AG04450 (cell line): ENCODE data around the gene GCN1. TPM values are rescaled to one million over a fixed set of nuclear protein-coding genes. Genes with fewer than 3 reads are reported as not detected.

ENCODE experiments used
- CTCF ChIA-PET: fragments of 300-600, 350-600 bp; formaldehyde crosslinking; extraction: SDS; loops from one replicate; lab custom pipeline; 2022; ENCODE audit warnings: antibody characterized with exemption, inconsistent platforms; lab: Charles Lee
- POLR2A ChIA-PET: fragments of 350-600 bp; formaldehyde crosslinking; extraction: SDS; loops from one replicate; lab custom pipeline; 2021; ENCODE audit warnings: antibody characterized with exemption, inconsistent platforms; lab: Yijun Ruan, JAX
- DNase-seq: peaks from one replicate; pipeline ENCODE4 v3.0.0-alpha.2; 2011; ENCODE audit warnings: low read depth, low spot score
- H3K27ac ChIP-seq: one replicate; pipeline ENCODE4 v1.5.1; 2012; ENCODE audit warnings: low read depth, low read length, control low read depth
- H3K27me3 ChIP-seq: one replicate; pipeline ENCODE4 v1.6.0; 2012; ENCODE audit warnings: low read length; ENCODE audit not compliant: control insufficient read depth, insufficient read depth
- H3K4me3 ChIP-seq: 2 replicates; pipeline ENCODE4 v1.5.1; 2011; ENCODE audit warnings: mild to moderate bottlenecking, low read depth, low read length, control low read depth
- H3K9me3 ChIP-seq: 2 replicates; pipeline ENCODE4 v1.5.1; 2012; ENCODE audit warnings: low read length; ENCODE audit not compliant: control insufficient read depth, insufficient read depth
- CTCF ChIP-seq: IDR thresholded peaks from 2 replicates; pipeline ENCODE4 v1.5.1; 2011; ENCODE audit warnings: low read depth, low read length, control low read depth, inconsistent platforms
- polyA plus RNA-seq: library from polyadenylated mRNA; depleted of rRNA; stranded (reverse); fragments of >200 nt; gene quantifications from 2 replicates; pipeline ENCODE4 v1.2.3, GENCODE V29; 2011

Gene GCN1
- polyA plus RNA-seq, 1 experiment: 44.5 TPM

DNA sequence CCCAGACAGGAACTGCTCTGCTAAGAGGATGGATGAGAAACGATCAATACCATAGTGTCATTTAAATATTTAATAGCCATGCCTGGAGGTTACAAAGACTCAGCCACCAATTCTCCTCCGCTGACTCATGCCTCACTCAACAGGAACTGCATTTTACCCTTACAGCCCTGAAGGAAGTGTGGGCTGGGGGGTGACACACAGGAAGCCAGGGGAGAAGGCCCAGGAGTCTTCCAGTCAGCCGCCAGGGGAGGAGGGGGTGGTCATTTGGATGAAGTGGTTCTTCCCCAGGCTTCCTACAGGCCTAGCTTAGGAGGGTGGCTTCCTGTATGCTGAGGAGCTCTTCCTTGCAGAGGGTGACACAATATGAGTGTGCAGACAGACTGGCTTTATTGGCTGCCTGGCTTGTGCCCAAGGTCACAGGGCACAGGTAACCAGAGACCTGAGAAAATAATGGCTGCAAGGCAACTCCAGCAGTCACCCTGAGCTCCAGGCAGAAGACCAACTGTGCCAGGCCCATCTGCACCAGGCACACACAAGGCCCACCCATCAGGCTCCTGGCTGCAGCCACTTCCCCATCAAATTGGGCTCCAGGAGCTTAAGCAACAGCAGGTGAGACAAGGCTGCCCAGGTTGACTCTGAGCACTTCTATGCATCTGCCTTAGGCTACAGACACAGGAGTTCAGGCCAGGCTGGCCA is 36.9 kb upstream of the GCN1 start:
- Histone ChIP-seq H3K27me3 (no peaks in the 10 kb centered on the region), H3K27ac (peak overlapping the region; percentile 99), H3K9me3 (no peaks in the 10 kb centered on the region), H3K4me3 (peak overlapping the region; percentile 40; the same call in 1 of the 2 replicates)
- peak; percentile 70 for DNase-seq
- TF ChIP-seq CTCF: peak; percentile 40
- CTCF ChIA-PET: interaction anchor here (2.1 to 15.6 kb wide), 4 partner anchors 8 to 34 kb away, joined by 9 to 685 read pairs (median 44); partner anchors contain the start of genes PXN and RPLP0
- POLR2A ChIA-PET: interaction anchor here (0.6 to 9.2 kb wide), 9 partner anchors 13 to 1250 kb away, joined by 3 to 245 read pairs (median 20); partner anchors contain the start of genes PXN, RAB35, RNU4-1 and RNU4-2

DNA sequence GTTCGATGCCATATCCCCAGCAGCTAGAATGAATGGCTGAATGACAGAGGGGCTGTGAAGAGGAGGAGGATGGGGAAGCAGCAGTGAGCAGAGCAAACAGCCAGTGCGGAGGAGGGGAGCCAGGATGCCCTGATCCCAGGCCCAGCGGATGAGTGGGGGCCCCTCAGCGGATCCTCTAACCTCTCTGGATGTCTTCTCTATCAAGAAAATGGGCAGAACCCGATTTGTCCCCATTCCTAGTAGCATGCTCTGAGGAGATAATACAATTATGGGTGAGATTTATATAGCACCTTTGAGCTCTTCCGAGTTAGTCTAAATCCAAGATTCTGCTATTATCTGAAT is 36.4 kb upstream of the GCN1 start:
- Histone ChIP-seq H3K4me3 (peak overlapping the region; percentile 40), H3K27ac (peak overlapping the region; percentile 99), H3K27me3 (no peaks in the 10 kb centered on the region), H3K9me3 (no peaks in the 10 kb centered on the region)
- TF ChIP-seq CTCF: no peak
- POLR2A ChIA-PET: interaction anchor here (0.6 to 9.2 kb wide), 9 partner anchors 14 to 1250 kb away, joined by 3 to 245 read pairs (median 20); partner anchors contain the start of genes PXN, RAB35, RNU4-1 and RNU4-2
- no peak for DNase-seq
- CTCF ChIA-PET: interaction anchor here (0.8 to 15.6 kb wide), 7 partner anchors 9 to 71 kb away, joined by 3 to 685 read pairs (median 9); partner anchors contain the start of genes PXN, RPLP0 and SIRT4

DNA sequence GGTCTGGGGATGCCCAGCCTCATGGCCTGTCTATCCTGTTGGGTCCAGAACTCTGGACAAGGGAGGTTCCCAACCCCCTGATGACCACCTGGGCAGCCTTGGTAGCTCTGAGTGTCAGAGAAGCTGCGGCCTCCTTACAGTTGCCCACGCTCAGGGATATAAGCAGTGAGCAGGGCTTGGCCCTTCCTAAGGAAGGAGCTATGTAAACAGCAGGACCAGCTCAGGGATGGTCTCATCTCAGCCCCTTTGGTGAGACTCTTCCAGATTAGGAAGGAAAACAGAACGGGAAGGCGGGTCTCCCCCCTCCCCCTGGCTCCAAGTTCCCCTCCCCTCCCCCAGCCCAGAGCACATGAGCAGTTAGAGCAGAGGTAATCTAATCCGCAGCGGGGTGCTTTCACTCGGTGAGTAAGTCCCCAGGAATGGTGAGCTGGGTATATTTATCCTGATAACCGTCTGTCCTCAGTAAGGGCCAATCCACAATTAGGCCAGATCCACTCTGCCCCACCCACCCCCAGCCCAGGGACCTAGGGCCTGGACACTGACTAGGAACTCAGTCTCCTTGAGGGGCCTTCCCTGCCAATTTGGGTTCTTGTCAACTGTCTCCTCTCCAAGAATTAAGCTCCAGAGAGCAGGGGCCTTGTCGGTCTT is 35.9 kb upstream of the GCN1 start:
- H3K27ac ChIP-seq: peak overlapping the region; percentile 99
- H3K4me3 ChIP-seq: peak overlapping the region; percentile 40
- no peak for TF ChIP-seq CTCF
- H3K9me3 ChIP-seq: no peaks in the 10 kb centered on the region
- H3K27me3 ChIP-seq: no peaks in the 10 kb centered on the region
- peak; percentile 94 for DNase-seq
- ChIA-PET CTCF (interaction anchor here (0.8 to 15.6 kb wide), 8 partner anchors 10 to 72 kb away, joined by 3 to 685 read pairs (median 16); partner anchors contain the start of genes PXN, RNU4-1, RNU4-2 and RPLP0), POLR2A (interaction anchor here (0.6 to 9.2 kb wide), 10 partner anchors 12 to 1251 kb away, joined by 3 to 245 read pairs (median 14); partner anchors contain the start of genes PXN, RAB35, RNU4-1 and RNU4-2)

- no peak for DNase-seq
- POLR2A ChIA-PET: interaction anchor here (1.0 to 9.2 kb wide), 7 partner anchors 13 to 87 kb away, joined by 3 to 245 read pairs (median 45); partner anchors contain the start of genes PXN, RNU4-1, RNU4-2 and RPLP0
Measured at GRCh38 chr12:120229487-120230325, 35.2 kb upstream of the GCN1 start.

More at GRCh38 chr12:120229487-120230325, 35.2 kb upstream of the GCN1 start:
- no peak for TF ChIP-seq CTCF
- CTCF ChIA-PET: interaction anchor here (0.8 to 15.6 kb wide), 13 partner anchors 9 to 72 kb away, joined by 3 to 685 read pairs (median 23); partner anchors contain the start of genes PXN, RNU4-1, RNU4-2 and RPLP0
- no peak overlapping the region for H3K4me3 ChIP-seq
- H3K27ac ChIP-seq: peak overlapping the region; percentile 99
- no peaks in the 10 kb centered on the region for H3K27me3 ChIP-seq
- no peaks in the 10 kb centered on the region for H3K9me3 ChIP-seq
